ENCODE results near the gene PFKFB3. TPM values are rescaled to one million over a fixed set of nuclear protein-coding genes. Genes with fewer than 3 reads are reported as not detected.

The PFKFB3 gene
- total RNA-seq, 1 donor from 2014 or later: 52.4 TPM

GRCh38 chr10:6212806-6213205 is 10.1 kb downstream of the PFKFB3 start:
- Mint-ChIP-seq H3K9me3 (ENCODE audit: unreplicated experiment) (no peaks in the 10 kb centered on the region), H3K27ac (ENCODE audit: unreplicated experiment) (peak overlapping the region; percentile 53), H3K27me3 (ENCODE audit: low read depth, unreplicated experiment) (no peaks in the 10 kb centered on the region), H3K36me3 (ENCODE audit: low read depth, unreplicated experiment) (peaks cover 26% of the 10 kb centered on the region), H3K4me1 (ENCODE audit: low read depth, unreplicated experiment) (peaks cover 20% of the 10 kb centered on the region), H3K4me3 (ENCODE audit: unreplicated experiment) (no peak overlapping the region)
- Histone ChIP-seq H3K79me2 (ENCODE audit: insufficient read depth, low read length) (peaks cover 69% of the 10 kb centered on the region), H3K4me2 (ENCODE audit: low read length) (no peak overlapping the region), H3K27me3 (ENCODE audit: insufficient read depth, low read length) (no peaks in the 10 kb centered on the region), H3K9ac (ENCODE audit: low read length) (no peak overlapping the region), H2AFZ (ENCODE audit: low read depth, low read length) (no peak overlapping the region), H3K27ac (ENCODE audit: low read depth, low read length) (no peak overlapping the region), H3K4me3 (ENCODE audit: insufficient read depth, low read depth, low read length) (no peak overlapping the region), H3K4me1 (ENCODE audit: insufficient read depth, low read length) (peaks cover 25% of the 10 kb centered on the region), H3K9me3 (ENCODE audit: insufficient read depth, low read depth, low read length) (no peaks in the 10 kb centered on the region), H4K20me1 (ENCODE audit: insufficient read depth, low read length) (peaks cover 77% of the 10 kb centered on the region), H3K36me3 (ENCODE audit: insufficient read depth, low read length) (peaks cover 9% of the 10 kb centered on the region)
- no peak for FAIRE-seq
- no peak for DNase-seq (ENCODE audit: low read depth)
- TF ChIP-seq EZH2 (IDR thresholded peaks at IDR 0.05; ENCODE audit: insufficient read depth, low read length) (no peak), CTCF (IDR thresholded peaks at IDR 0.05; ENCODE audit: insufficient read depth, low read depth, low read length) (no peak)

GRCh38 chr10:6213257-6213905 is 10.6 kb downstream of the PFKFB3 start:
- no peak overlapping the region for H2AFZ ChIP-seq (ENCODE audit: low read depth, low read length)
- no peak overlapping the region for H3K4me3 ChIP-seq (ENCODE audit: insufficient read depth, low read depth, low read length)
- no peak overlapping the region for H3K4me2 ChIP-seq (ENCODE audit: low read length)
- DNase-seq (ENCODE audit: low read depth): no peak
- peak overlapping the region; percentile 53 for H3K27ac Mint-ChIP-seq (ENCODE audit: unreplicated experiment)
- H3K36me3 Mint-ChIP-seq (ENCODE audit: low read depth, unreplicated experiment): peaks cover 25% of the 10 kb centered on the region
- peaks cover 64% of the 10 kb centered on the region for H3K79me2 ChIP-seq (ENCODE audit: insufficient read depth, low read length)
- peaks cover 25% of the 10 kb centered on the region for H3K4me1 ChIP-seq (ENCODE audit: insufficient read depth, low read length)
- H3K27me3 Mint-ChIP-seq (ENCODE audit: low read depth, unreplicated experiment): no peaks in the 10 kb centered on the region
- peaks cover 18% of the 10 kb centered on the region for H3K4me1 Mint-ChIP-seq (ENCODE audit: low read depth, unreplicated experiment)
- H3K27me3 ChIP-seq (ENCODE audit: insufficient read depth, low read length): no peaks in the 10 kb centered on the region
- TF ChIP-seq CTCF (IDR thresholded peaks at IDR 0.05; ENCODE audit: insufficient read depth, low read depth, low read length): no peak
- TF ChIP-seq EZH2 (IDR thresholded peaks at IDR 0.05; ENCODE audit: insufficient read depth, low read length): no peak
- H4K20me1 ChIP-seq (ENCODE audit: insufficient read depth, low read length): peaks cover 74% of the 10 kb centered on the region
- H3K36me3 ChIP-seq (ENCODE audit: insufficient read depth, low read length): peaks cover 9% of the 10 kb centered on the region
- no peak overlapping the region for H3K9ac ChIP-seq (ENCODE audit: low read length)
- H3K4me3 Mint-ChIP-seq (ENCODE audit: unreplicated experiment): no peak overlapping the region
- H3K9me3 ChIP-seq (ENCODE audit: insufficient read depth, low read depth, low read length): no peaks in the 10 kb centered on the region
- no peak for FAIRE-seq
- H3K27ac ChIP-seq (ENCODE audit: low read depth, low read length): no peak overlapping the region
- no peaks in the 10 kb centered on the region for H3K9me3 Mint-ChIP-seq (ENCODE audit: unreplicated experiment)

- Histone ChIP-seq H4K20me1 (ENCODE audit: insufficient read depth, low read length) (peaks cover 74% of the 10 kb centered on the region), H3K36me3 (ENCODE audit: insufficient read depth, low read length) (peaks cover 9% of the 10 kb centered on the region), H3K27ac (ENCODE audit: low read depth, low read length) (no peak overlapping the region), H3K4me1 (ENCODE audit: insufficient read depth, low read length) (peaks cover 29% of the 10 kb centered on the region), H3K79me2 (ENCODE audit: insufficient read depth, low read length) (peaks cover 58% of the 10 kb centered on the region), H3K9ac (ENCODE audit: low read length) (no peak overlapping the region), H2AFZ (ENCODE audit: low read depth, low read length) (no peak overlapping the region), H3K27me3 (ENCODE audit: insufficient read depth, low read length) (no peaks in the 10 kb centered on the region), H3K9me3 (ENCODE audit: insufficient read depth, low read depth, low read length) (no peaks in the 10 kb centered on the region), H3K4me2 (ENCODE audit: low read length) (no peak overlapping the region), H3K4me3 (ENCODE audit: insufficient read depth, low read depth, low read length) (no peak overlapping the region)
- Mint-ChIP-seq H3K4me1 (ENCODE audit: low read depth, unreplicated experiment) (peaks cover 17% of the 10 kb centered on the region), H3K27ac (ENCODE audit: unreplicated experiment) (peak overlapping the region; percentile 44), H3K27me3 (ENCODE audit: low read depth, unreplicated experiment) (no peaks in the 10 kb centered on the region), H3K36me3 (ENCODE audit: low read depth, unreplicated experiment) (peaks cover 27% of the 10 kb centered on the region), H3K9me3 (ENCODE audit: unreplicated experiment) (no peaks in the 10 kb centered on the region), H3K4me3 (ENCODE audit: unreplicated experiment) (no peak overlapping the region)
- FAIRE-seq: no peak
- no peak for DNase-seq (ENCODE audit: low read depth)
- TF ChIP-seq CTCF (IDR thresholded peaks at IDR 0.05; ENCODE audit: insufficient read depth, low read depth, low read length): no peak
- no peak for TF ChIP-seq EZH2 (IDR thresholded peaks at IDR 0.05; ENCODE audit: insufficient read depth, low read length)
Observed at GRCh38 chr10:6213908-6214307, 11.2 kb downstream of the PFKFB3 start.

Data from astrocyte (in vitro differentiated cells and primary cell).